Middle frontal gyrus (tissue), 1 donor: ENCODE measurements around the gene FRRS1.

ENCODE experiments used
- DNase-seq: peaks from one replicate; pipeline ENCODE4 v3.0.0-alpha.2; 2015; ENCODE audit warnings: low spot score; ENCODE audit errors: extremely low spot score

Gene FRRS1

GRCh38 chr1:99731384-99731783 is 35.1 kb downstream of the FRRS1 start:
- DNase-seq, result no peak

- no peak for DNase-seq
Observed at GRCh38 chr1:99728494-99729235, 37.8 kb downstream of the FRRS1 start.

GRCh38 chr1:99727575-99728185 is 38.8 kb downstream of the FRRS1 start:
- no peak for DNase-seq

GRCh38 chr1:99726818-99727217 is 39.6 kb downstream of the FRRS1 start:
- no peak for DNase-seq

- DNase-seq, result no peak
Observed at GRCh38 chr1:99726407-99726806, 40.0 kb downstream of the FRRS1 start.

GRCh38 chr1:99725996-99726395 is 40.4 kb downstream of the FRRS1 start:
- no peak for DNase-seq

GRCh38 chr1:99723251-99723650 is 43.2 kb downstream of the FRRS1 start:
- no peak for DNase-seq

- no peak for DNase-seq
Observed at GRCh38 chr1:99717005-99717404, 49.4 kb downstream of the FRRS1 start.

- no peak for DNase-seq
Observed at GRCh38 chr1:99713006-99713405, 53.4 kb downstream of the FRRS1 start.

- no peak for DNase-seq
Observed at GRCh38 chr1:99710994-99711393, 55.4 kb downstream of the FRRS1 start.

- peak; percentile 69 for DNase-seq
Observed at GRCh38 chr1:99707535-99708142, 58.8 kb downstream of the FRRS1 start.

- no peak for DNase-seq
Observed at GRCh38 chr1:99705385-99705784, 61.0 kb downstream of the FRRS1 start.

GRCh38 chr1:99704356-99704816 is 62.0 kb downstream of the FRRS1 start:
- no peak for DNase-seq

GRCh38 chr1:99702221-99702620 is 64.2 kb downstream of the FRRS1 start:
- no peak for DNase-seq

GRCh38 chr1:99700020-99700419 is 66.4 kb downstream of the FRRS1 start:
- DNase-seq, result no peak

- DNase-seq, result no peak
Observed at GRCh38 chr1:99697580-99697979, 68.9 kb downstream of the FRRS1 start.

GRCh38 chr1:99696616-99697015 is 69.8 kb downstream of the FRRS1 start:
- no peak for DNase-seq

- DNase-seq, result no peak
Observed at GRCh38 chr1:99691175-99691574, 75.3 kb downstream of the FRRS1 start.

GRCh38 chr1:99685516-99686180 is 80.8 kb downstream of the FRRS1 start:
- no peak for DNase-seq

- DNase-seq, result no peak
Observed at GRCh38 chr1:99682291-99682751, 84.1 kb downstream of the FRRS1 start.

- no peak for DNase-seq
Observed at GRCh38 chr1:99681583-99681982, 84.9 kb downstream of the FRRS1 start.

- no peak for DNase-seq
Observed at GRCh38 chr1:99680270-99680669, 86.2 kb downstream of the FRRS1 start.
